GM19240 (cell line): ENCODE data around the gene CHAT.
A peak's percentile ranks its signal among the peaks of the same experiment; 100 is the strongest.

Source experiments
- DNase-seq: peaks from one replicate; pipeline ENCODE4 v3.0.0; 2011; ENCODE audit warnings: low spot score; ENCODE audit not compliant: insufficient read length

Gene CHAT

GRCh38 chr10:49596836-49597235, 17.0 kb upstream of the CHAT start:
- no peak for DNase-seq

- DNase-seq = no peak
Measured at GRCh38 chr10:49597426-49598163, 16.2 kb upstream of the CHAT start.

GRCh38 chr10:49598164-49598856, 15.5 kb upstream of the CHAT start:
- no peak for DNase-seq

- DNase-seq = no peak
Measured at GRCh38 chr10:49598986-49599385, 14.9 kb upstream of the CHAT start.

GRCh38 chr10:49599546-49599945, 14.3 kb upstream of the CHAT start:
- DNase-seq = no peak

- no peak for DNase-seq
Measured at GRCh38 chr10:49600046-49600445, 13.8 kb upstream of the CHAT start.

- no peak for DNase-seq
Measured at GRCh38 chr10:49600781-49601400, 12.9 kb upstream of the CHAT start.

GRCh38 chr10:49601857-49602256, 12.0 kb upstream of the CHAT start:
- DNase-seq = no peak

GRCh38 chr10:49602380-49603023, 11.3 kb upstream of the CHAT start:
- no peak for DNase-seq

GRCh38 chr10:49605216-49605938, 8.5 kb upstream of the CHAT start:
- no peak for DNase-seq

- no peak for DNase-seq
Measured at GRCh38 chr10:49605939-49606509, 7.8 kb upstream of the CHAT start.

GRCh38 chr10:49606981-49607535, 6.8 kb upstream of the CHAT start:
- DNase-seq = peak; percentile 73

- no peak for DNase-seq
Measured at GRCh38 chr10:49608166-49609005, 5.5 kb upstream of the CHAT start.

GRCh38 chr10:49609006-49609282, 4.9 kb upstream of the CHAT start:
- DNase-seq = no peak

GRCh38 chr10:49609283-49610113, 4.3 kb upstream of the CHAT start:
- no peak for DNase-seq

GRCh38 chr10:49610114-49610457, 3.8 kb upstream of the CHAT start, which contains the start of gene SLC18A3:
SLC18A3 (plus strand) TSS chr10:49610310; CDS start chr10:49610741, 431 bp downstream.
- no peak for DNase-seq

- no peak for DNase-seq
Measured at GRCh38 chr10:49610458-49611165, 3.2 kb upstream of the CHAT start.

- DNase-seq = no peak
Measured at GRCh38 chr10:49611166-49611815, 2.5 kb upstream of the CHAT start.
